Activated CD8-positive, alpha-beta memory T cell treated with anti-CD3 and anti-CD28 coated beads for 36 hours (primary cell): ENCODE data around the gene NDUFS3. TPM values are rescaled to one million over a fixed set of nuclear protein-coding genes. Genes with fewer than 3 reads are reported as not detected.

Experiments used
- CTCF ChIA-PET: fragments of 350-600 bp; sonication (Branson Sonifier 250); formaldehyde crosslinking; loops from one replicate; lab custom pipeline; 2021; ENCODE audit warnings: antibody characterized with exemption; lab: Charles Lee
- POLR2A ChIA-PET: fragments of 350-600 bp; sonication (Branson Sonifier 250); formaldehyde crosslinking; loops from one replicate; lab custom pipeline; 2021; ENCODE audit warnings: antibody characterized with exemption; lab: Charles Lee
- total RNA-seq, 2 experiments: library from RNA; stranded (reverse); gene quantifications; one replicate each; pipeline ENCODE4 v1.2.3, GENCODE V29; 2021

The NDUFS3 gene
- total RNA-seq, 2 experiments from 2014 or later, result 145 to 149 TPM

GRCh38 chr11:47603295-47603694 lies 24.4 kb downstream of the NDUFS3 start:
- CTCF ChIA-PET, result no interaction called here
- POLR2A ChIA-PET, result no interaction called here

GRCh38 chr11:47605921-47606320 lies 27.0 kb downstream of the NDUFS3 start:
- CTCF ChIA-PET, result no interaction called here
- POLR2A ChIA-PET, result no interaction called here

- ChIA-PET POLR2A (no interaction called here), CTCF (no interaction called here)
Observed at GRCh38 chr11:47606731-47607130, 27.9 kb downstream of the NDUFS3 start.

GRCh38 chr11:47607380-47607779 lies 28.5 kb downstream of the NDUFS3 start:
- ChIA-PET POLR2A (no interaction called here), CTCF (interaction anchor here (0.5 kb wide), 1 partner anchor 1439 kb away, joined by 5 read pairs; no protein-coding TSS in a partner anchor)

DNA sequence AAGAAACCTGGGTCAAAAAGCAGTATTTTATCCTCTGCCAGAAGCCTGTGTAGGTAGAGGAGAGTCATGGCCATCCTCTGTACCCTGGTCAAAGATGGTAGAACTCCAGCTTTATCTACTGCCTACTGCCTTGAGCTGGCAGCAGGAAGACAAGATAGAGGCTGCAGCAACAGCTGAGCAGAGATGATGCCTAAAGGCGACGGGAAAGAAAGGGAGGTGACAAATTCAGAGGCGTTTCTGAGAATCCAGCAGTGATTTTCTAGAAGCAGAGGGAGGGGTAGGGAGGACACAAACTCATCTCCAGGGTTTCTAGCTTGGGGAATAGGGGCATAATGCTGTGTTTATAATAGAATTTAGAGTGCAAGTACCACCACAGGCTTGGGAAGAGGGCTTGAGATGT lies 30.8 kb downstream of the NDUFS3 start:
- CTCF ChIA-PET, result interaction anchor here (1.8 kb wide), 1 partner anchor 236 kb away, joined by 4 read pairs; no protein-coding TSS in a partner anchor
- POLR2A ChIA-PET, result no interaction called here

DNA sequence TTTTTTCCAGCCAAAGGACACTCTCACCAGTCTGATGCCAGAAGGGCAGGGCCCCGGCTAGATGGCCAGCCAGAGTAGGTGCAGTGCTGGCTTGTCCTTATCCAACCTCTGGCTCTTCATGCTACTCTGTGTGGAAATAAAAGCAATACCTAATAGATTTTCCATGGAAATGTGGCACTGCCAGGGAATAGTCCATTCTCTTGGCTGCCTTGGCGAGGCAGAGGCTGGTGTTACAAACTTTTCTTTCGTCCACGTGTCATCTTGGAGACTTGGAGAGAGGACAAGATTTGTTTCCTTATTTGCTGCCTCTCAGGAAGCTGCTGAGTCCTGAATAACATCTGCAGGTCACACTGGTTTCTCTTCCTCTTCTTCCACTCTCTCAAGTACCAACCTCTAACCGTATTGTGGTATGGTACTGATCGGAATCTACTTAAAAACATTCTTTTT lies 32.5 kb downstream of the NDUFS3 start:
- CTCF ChIA-PET, result interaction anchor here (0.6 to 1.8 kb wide), 2 partner anchors 238 to 242 kb away, joined by 3 to 4 read pairs; no protein-coding TSS in a partner anchor
- POLR2A ChIA-PET, result no interaction called here

- ChIA-PET CTCF (no interaction called here), POLR2A (no interaction called here)
Observed at GRCh38 chr11:47615249-47615648, 36.4 kb downstream of the NDUFS3 start.

DNA sequence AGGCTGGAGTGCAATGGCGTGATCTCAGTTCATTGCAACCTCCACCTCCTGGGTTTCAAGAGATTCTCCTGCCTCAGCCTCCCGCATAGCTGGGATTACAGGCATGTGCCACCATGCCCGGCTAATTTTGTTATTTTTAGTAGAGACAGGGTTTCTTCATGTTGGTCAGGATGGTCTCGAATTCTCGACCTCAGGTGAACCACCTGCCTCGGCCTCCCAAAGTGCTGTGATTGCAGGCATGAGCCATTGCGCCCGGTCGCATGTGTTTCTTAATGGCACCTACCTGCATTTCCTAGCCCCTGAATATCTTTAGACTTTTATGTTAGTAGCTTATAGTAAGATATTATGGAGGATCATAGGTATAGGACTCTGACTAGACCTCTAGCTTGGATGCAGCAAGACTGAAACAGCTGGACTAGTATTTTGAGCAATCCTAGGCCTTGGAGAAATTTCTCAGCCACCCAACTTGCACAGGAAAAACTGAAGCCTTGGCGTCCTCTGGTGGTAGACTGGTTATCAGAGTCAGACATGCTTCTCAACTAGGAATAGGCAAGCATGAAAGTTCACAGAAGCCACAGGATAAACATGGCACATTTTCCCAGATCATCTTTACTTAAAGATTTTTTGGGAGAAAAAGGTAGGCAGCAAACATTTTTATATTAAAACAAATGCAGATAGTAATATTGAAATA lies 38.0 kb downstream of the NDUFS3 start:
- ChIA-PET POLR2A (interaction anchor here (0.5 kb wide), 1 partner anchor 37 kb away, joined by 4 read pairs; no protein-coding TSS in a partner anchor), CTCF (interaction anchor here (0.6 to 0.7 kb wide), 3 partner anchors 17 to 311 kb away, joined by 3 read pairs; no protein-coding TSS in a partner anchor)

- CTCF ChIA-PET, result interaction anchor here (0.6 to 0.7 kb wide), 2 partner anchors 16 to 141 kb away, joined by 3 read pairs; no protein-coding TSS in a partner anchor
- POLR2A ChIA-PET, result interaction anchor here (0.6 kb wide), 1 partner anchor 69 kb away, joined by 5 read pairs; no protein-coding TSS in a partner anchor
Observed at GRCh38 chr11:47617417-47617809, 38.5 kb downstream of the NDUFS3 start.

GRCh38 chr11:47620836-47621378 lies 42.0 kb downstream of the NDUFS3 start:
- ChIA-PET POLR2A (interaction anchor here (0.7 kb wide), 1 partner anchor 134 kb away, joined by 6 read pairs; no protein-coding TSS in a partner anchor), CTCF (no interaction called here)

DNA sequence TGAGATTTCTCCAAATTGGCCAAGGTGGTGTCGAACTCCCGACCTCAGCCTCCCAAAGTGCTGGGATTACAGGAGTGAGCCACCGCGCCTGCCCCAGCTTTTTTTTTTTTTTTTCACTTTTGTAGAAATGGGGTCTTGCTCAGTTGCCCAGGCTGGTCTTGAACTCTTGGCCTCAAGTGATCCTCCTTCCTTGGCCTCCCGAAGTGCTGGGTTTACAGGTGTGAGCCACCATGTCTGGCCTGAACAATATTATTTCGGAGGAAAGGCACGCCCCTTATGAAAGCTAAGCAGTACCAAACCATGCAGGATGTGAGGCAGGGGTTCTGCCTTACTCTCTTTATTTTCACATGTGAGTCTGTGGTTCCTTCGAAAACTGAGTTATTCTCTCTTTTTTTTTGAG lies 47.4 kb downstream of the NDUFS3 start:
- CTCF ChIA-PET, result interaction anchor here (0.6 kb wide), 2 partner anchors 46 to 1383 kb away, joined by 3 to 4 read pairs; no protein-coding TSS in a partner anchor
- POLR2A ChIA-PET, result no interaction called here

DNA sequence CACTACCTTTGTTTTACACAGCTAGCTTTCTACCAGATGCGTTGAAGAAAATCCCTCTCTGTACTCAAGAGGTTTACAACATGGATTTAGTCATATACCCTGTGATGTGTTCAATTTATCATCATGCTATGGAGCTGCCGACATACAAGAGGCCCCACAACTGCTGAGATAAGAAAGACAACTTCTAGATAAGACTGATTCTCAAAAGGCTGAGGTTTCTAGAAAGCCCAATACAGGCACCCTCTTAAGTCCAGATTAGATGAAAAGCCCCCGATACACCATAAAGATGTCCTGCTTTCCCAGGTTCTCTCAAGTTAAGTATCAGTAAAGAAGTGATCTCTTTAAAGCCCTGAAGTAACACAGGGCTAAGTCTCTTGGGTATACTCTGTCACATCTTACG lies 49.2 kb downstream of the NDUFS3 start:
- POLR2A ChIA-PET, result no interaction called here
- CTCF ChIA-PET, result no interaction called here

DNA sequence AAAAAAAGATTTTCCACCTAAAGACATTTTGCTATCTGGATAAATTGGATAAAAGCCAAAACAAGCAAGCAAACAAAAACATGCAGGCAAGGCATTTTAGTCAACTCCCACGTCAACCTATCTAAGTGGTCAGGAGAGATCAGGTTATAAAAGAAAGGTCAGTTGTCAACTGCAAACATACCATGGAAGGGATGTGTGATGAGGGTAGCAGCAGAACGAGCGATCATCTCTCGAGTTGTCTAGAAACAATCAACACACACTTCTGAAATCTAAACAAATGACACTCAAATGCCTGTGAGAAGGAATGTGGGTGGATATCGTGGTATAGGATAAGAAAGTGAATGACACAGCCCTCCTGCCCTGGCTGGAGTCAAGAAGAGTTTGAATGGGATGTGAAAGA lies 52.6 kb downstream of the NDUFS3 start:
- ChIA-PET POLR2A (no interaction called here), CTCF (no interaction called here)

Other genes with a start within 250 kb of the NDUFS3 start
- gene MYBPC3, start 226.4 kb upstream of the NDUFS3 start, total RNA-seq, result not detected
- gene SPI1, start 200.5 kb upstream of the NDUFS3 start, total RNA-seq, result not detected
- 10 to 100 TPM; 17.3 to 19.2 TPM for gene SLC39A13, start 170.5 kb upstream of the NDUFS3 start, total RNA-seq
- 100 to 1,000 TPM; 188 to 202 TPM for gene PSMC3, start 152.6 kb upstream of the NDUFS3 start, total RNA-seq
- gene RAPSN, start 129.9 kb upstream of the NDUFS3 start, total RNA-seq, result under 1 TPM in 1 of 2 experiments, not detected in 1; 0.27 TPM
- gene CELF1, start 25.9 kb upstream of the NDUFS3 start, total RNA-seq, result 100 to 1,000 TPM; 145 to 148 TPM
- 10 to 100 TPM; 55.5 to 58.9 TPM for gene PTPMT1, start 13.5 kb upstream of the NDUFS3 start, total RNA-seq
- 10 to 100 TPM; 19.5 to 20.3 TPM for gene KBTBD4, start 104 bp upstream of the NDUFS3 start, total RNA-seq
- under 1 TPM in 1 of 2 experiments, not detected in 1; 0.15 TPM for gene FAM180B, start 7.6 kb downstream of the NDUFS3 start, total RNA-seq
- gene C1QTNF4, start 15.3 kb downstream of the NDUFS3 start, total RNA-seq, result not detected
- 100 to 1,000 TPM; 142 to 147 TPM for gene MTCH2, start 63.5 kb downstream of the NDUFS3 start, total RNA-seq
- 1 to 10 TPM; 2.9 to 3.4 TPM for gene AGBL2, start 136.3 kb downstream of the NDUFS3 start, total RNA-seq
- 10 to 100 TPM; 95.6 to 98.5 TPM for gene FNBP4, start 188.3 kb downstream of the NDUFS3 start, total RNA-seq